HG02763 (cell line): ENCODE results near the gene CCDC91.

Source experiments
- ATAC-seq: cut with Tn5 transposase; IDR thresholded peaks from one replicate; pipeline ENCODE4 v1.9.1; 2021; ENCODE audit warnings: mild to moderate bottlenecking, moderate library complexity; ENCODE audit not compliant: unreplicated experiment

The CCDC91 gene

GRCh38 chr12:28512876-28513275 is 322.6 kb downstream of the CCDC91 start:
- no peak for ATAC-seq

- ATAC-seq, result no peak
Measured at GRCh38 chr12:28513983-28514382, 323.7 kb downstream of the CCDC91 start.

GRCh38 chr12:28517101-28517500 is 326.8 kb downstream of the CCDC91 start:
- ATAC-seq, result no peak

DNA sequence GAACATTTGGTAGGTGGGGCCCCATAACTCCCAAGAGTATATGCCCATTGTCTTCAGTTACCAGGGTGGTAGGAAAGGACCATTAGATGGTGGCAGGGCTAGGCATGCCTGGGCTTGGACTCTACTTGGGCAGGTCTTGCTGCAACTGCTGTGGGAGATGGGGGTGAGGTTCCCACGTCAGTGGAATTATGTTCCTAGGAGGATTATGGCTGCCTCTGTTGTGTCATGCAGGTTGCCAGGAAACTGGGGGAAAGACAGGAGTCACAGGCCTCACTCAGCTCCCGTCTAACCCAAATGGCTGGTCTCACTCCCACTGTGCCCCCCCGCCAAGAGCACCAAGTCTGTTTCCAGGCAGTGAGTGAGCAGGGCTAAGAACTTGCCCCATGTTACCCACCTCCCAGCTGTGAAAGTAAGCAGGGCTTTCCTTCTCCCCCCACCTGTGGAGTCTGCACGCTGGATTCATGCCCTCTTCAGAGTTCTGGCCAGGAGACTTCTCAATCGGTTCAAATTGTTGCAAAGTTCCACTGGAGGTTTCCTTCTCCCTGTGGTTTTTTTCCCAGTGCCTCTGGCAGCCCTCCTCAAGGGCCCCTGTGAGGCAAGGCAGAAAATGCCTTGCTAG is 337.5 kb downstream of the CCDC91 start:
- ATAC-seq, result no peak

DNA sequence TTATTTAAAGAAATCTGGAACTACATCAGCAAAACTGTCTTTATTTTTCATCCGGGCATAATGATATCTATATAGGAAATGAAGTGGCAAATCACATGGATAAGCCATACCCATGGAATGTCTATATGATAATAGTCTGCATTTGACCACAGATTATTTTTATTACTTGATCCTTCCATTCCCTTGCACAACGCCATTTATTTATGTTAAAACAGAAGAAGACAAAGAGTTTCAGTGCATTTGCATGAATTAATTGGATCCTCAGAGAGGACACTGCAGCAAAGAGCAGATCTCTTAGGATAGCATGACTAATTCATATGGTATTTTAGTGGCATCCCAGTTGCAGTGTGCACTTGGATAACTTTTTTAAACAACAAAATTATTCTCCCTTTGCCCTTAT is 345.0 kb downstream of the CCDC91 start:
- no peak for ATAC-seq

- ATAC-seq, result no peak
Measured at GRCh38 chr12:28536088-28536487, 345.8 kb downstream of the CCDC91 start.

DNA sequence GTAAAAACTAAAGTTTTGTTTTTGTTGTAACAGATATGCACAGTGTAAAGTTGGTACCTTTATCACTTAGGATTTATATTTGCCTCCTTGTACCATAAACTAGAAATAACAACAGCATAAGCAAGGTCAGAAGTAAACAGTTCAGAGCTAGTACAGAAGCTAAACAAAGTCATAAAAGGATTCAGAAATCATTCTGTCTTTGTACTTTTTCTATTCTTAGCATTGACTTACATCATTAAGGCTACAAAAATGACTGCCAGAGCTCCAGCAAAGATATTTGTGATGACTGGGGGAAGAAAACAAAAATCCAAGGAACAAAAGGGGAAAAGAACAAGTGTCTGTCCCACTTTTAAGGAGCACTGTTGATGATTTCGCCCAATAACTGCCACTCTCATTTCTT is 347.2 kb downstream of the CCDC91 start:
- no peak for ATAC-seq

DNA sequence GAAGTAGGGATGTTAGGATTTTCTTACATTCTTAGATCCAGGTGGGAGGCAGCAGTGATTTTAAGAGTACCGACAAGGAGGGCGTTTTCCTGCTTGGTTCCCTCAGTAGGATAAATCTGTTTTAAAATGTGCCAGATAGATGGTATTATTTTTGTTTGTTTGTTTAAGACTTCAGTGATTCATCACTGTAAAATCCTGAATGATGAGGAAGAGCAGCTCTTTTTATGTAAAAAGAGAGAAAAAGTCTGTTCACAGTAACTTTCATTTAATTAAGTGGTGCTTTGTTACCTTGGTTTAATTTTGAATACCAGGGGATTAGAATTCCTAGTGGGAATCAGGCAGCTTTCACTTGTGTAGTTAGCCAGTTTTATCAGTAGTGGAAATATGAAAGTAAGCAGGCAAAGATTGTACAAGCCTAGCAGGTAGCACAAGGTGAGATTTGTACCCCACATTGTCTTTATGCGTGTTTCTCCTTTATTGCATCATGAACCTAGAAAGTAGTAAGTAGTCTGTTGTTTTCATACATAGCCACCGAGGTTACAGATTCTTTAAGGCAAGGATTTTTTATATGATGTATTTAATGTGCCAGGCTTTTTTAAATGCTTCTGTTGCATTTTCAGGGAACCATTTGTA is 349.6 kb downstream of the CCDC91 start:
- no peak for ATAC-seq

DNA sequence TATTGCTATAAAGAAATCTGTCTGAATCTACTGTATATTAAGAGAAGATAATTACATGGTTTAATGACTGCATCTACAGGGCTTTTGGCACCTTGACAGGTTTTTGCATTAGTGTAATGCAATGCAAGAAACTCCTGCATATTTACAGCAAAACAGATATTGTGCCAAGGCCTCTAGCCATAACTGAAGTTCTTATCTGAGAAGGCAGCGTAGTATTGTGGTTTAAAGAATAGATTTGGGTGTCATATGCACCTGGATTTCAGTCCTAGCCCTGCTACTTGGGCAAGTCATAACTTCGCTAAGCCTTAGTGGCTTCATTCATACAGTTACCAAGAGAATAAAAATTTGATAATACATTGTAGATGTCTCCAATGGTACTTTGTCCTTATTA is 350.1 kb downstream of the CCDC91 start:
- ATAC-seq, result no peak

DNA sequence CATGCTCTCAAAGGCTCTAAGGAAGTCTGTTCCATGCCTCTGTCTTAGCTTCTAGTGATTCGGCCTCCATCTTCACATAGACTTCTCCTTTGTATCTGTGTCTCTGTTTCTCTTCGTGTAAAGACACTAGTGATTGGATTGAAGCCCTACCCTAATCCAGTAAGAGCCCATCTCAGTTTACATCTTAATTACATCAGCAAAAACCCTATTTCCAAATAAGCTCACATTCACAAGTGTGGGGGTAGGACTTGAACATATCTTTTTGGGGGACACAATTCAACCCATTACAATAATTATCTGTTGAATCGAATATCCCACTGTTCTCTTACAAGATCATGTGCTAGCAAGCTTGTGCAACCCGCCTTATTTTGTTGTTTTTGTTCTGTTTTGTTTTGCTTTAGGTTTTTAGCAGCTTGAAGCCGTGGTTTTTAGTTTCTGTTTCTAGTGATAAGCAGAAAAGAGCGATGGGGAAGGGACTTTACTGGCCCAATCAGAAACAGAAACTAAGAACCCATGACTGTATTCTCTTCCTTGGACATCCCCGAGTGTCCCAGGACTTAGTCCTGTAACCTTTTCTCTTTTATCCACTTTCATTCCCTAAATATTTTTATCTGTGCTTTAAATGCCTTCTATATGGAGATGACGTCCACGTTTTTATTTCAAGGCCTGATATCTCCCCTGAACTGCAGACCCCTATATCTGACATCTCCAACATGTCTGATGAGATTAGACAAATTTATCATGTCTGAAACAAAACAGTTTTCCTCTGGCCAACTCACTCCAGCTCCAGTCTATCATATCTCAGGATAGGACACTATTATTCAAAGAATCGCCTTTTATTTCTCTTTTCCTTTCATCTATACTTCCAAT is 353.0 kb downstream of the CCDC91 start:
- peak; percentile 67 for ATAC-seq

GRCh38 chr12:28550757-28551704 is 360.8 kb downstream of the CCDC91 start:
- ATAC-seq, result no peak

- ATAC-seq, result no peak
Measured at GRCh38 chr12:28552251-28552970, 362.2 kb downstream of the CCDC91 start.

GRCh38 chr12:28555748-28556147 is 365.5 kb downstream of the CCDC91 start:
- ATAC-seq, result no peak

DNA sequence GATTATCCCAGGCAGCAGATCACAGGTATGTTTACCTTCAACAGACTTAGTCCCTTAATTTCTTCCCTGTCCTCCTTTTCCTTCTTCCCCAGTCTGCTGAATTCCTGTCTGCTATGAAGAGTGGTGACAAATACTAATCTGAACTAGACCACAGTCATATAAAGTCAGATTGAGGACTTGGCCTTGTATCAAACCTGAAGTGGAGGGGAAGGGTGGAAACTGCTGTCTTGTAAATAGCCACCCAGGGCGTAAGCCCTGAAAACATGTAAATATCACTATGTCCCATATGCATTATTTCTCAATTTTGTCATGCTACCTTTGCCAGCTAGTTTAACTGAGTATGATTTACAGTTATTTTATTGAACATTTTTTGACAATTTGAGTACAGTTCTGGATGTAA is 368.0 kb downstream of the CCDC91 start:
- no peak for ATAC-seq

DNA sequence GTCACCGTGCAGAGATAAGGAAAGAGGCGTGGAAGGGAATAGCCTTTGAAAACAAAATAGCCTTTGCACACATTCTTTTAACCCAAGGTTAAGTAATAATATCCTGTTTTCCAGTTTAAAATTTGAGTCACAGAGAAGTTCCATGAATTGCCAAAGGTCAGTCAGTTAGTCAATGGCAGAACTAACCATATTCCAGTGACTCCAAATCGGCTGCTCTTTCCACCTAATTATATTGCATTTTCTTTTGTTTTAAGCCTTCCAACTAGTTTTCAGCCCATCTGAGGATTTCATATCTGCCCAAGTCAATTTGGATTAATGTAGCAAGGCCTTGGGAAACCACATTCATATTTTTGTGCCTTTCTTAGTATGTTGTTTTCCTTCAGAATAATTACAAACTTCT is 373.0 kb downstream of the CCDC91 start:
- ATAC-seq, result no peak

DNA sequence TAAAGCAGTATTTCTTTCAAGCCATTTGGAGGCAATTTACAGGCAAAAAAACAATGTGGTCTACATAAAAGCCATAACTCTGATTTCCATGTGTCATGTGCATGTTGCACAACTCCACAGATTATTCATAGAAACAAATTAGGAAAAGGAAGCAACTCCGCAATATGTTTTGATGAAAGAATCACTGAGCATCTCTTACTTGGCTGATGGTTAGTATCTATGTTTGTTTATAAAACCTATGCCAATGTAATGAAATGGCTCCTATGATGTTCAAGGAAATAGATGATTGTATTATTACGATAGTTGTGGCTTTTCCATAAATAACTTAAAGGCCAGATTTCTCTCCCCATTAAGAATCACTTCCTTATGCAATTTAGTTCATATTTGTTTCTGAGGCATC is 373.7 kb downstream of the CCDC91 start:
- ATAC-seq, result no peak

- ATAC-seq, result no peak
Measured at GRCh38 chr12:28568118-28568517, 377.9 kb downstream of the CCDC91 start.

DNA sequence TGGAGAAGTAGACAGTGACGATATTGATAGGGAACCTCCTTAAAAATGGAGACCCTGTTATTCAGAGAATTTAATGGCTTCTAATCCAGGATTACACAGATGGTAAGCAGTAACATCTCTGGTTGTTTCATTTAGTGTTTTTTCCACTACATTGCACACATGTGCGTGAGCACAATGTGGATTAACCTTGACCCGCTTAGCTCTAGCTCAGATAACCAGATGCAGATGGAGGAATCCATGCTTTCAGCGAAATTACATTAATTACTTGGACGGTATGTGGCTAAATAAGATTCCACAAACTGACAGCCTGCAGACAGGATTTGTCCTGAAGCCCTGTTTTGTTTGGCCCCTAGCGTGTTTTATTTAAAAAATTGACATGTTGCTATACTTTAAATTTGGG is 378.4 kb downstream of the CCDC91 start:
- no peak for ATAC-seq

DNA sequence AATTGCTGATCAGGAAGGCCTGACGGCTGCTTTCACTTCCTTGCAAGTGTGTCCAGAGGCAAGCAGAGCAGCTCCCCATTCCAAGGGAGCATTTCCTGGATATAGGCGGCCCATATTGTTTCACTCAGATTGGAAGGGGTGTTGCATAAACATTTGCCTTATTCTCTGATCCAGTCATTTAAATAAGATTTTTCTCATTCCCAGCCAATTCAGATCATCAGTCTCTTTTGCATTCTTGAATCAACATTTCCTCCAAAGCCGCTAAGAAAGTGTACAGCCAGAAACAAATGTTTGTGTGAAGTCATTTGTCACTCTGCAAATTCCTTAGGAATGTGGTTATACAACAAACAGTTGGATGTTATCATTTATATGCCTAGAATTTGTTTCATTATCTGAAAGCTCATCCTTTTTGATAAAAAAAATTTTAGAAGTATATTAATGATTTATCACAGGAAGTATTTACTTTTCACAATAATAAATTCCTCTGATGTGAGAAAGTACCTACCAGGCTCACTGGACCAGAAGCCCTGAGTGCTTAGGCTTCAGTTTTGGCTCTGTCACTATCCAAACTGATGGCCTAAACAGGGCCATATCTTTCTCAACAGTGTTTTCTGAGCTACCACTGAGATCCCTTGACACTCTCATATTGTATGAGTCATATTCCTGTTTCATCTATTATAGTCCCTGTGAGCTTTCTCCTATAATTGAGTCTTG is 379.6 kb downstream of the CCDC91 start:
- ATAC-seq, result no peak

DNA sequence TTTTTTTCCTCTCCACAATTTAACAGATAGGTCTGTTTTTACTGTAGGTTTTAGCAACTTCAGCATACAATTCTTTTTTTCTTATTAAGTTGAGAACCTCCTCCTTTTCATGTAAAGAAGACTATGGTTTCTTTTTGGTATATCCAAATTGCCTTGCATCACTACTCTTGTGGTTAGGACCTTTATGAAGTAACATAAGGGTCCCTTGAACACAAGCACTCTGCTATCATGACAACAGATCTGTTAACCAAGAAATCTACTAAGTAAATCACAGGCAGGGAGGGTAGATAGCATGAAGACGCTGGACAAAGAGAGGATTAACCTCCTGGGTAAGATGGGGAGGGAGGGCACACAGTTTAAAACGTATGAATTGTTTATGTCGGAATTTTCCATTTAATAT is 380.6 kb downstream of the CCDC91 start:
- ATAC-seq, result no peak
